GM19455 (cell line): Measurements from ENCODE around the gene ELP4.
"Not testable (repeated sequence)": the region's sequence is repeated elsewhere in the genome, so short reads cannot be mapped to it uniquely, and the experiment has no call there.

Experiments
- ATAC-seq: cut with Tn5 transposase; IDR thresholded peaks from one replicate; pipeline ENCODE4 v1.9.1; 2021; ENCODE audit not compliant: unreplicated experiment

ELP4 gene

GRCh38 chr11:31699066-31699465 is 189.5 kb downstream of the ELP4 start:
- ATAC-seq = no peak

GRCh38 chr11:31702966-31703365 is 193.4 kb downstream of the ELP4 start:
- ATAC-seq = no peak

GRCh38 chr11:31706357-31706756 is 196.8 kb downstream of the ELP4 start:
- no peak for ATAC-seq

GRCh38 chr11:31711137-31711536 is 201.6 kb downstream of the ELP4 start:
- no peak for ATAC-seq

GRCh38 chr11:31712851-31713250 is 203.3 kb downstream of the ELP4 start:
- ATAC-seq = no peak

GRCh38 chr11:31714840-31715239 is 205.3 kb downstream of the ELP4 start:
- ATAC-seq = peak; percentile 55

GRCh38 chr11:31720225-31720624 is 210.7 kb downstream of the ELP4 start:
- ATAC-seq = no peak

- no peak for ATAC-seq
These were observed 211.3 kb downstream of the ELP4 start for GRCh38 chr11:31720671-31721365.

- no peak for ATAC-seq
These were observed 213.2 kb downstream of the ELP4 start for GRCh38 chr11:31722754-31723153.

- ATAC-seq = no peak
These were observed 215.6 kb downstream of the ELP4 start for GRCh38 chr11:31725176-31725575.

- ATAC-seq = no peak
These were observed 218.9 kb downstream of the ELP4 start for GRCh38 chr11:31728432-31728831.

GRCh38 chr11:31740131-31740530 is 230.6 kb downstream of the ELP4 start:
- ATAC-seq = no peak

- not testable (repeated sequence) for ATAC-seq
These were observed 231.3 kb downstream of the ELP4 start for GRCh38 chr11:31740731-31741368.

GRCh38 chr11:31747581-31747980 is 238.0 kb downstream of the ELP4 start:
- no peak for ATAC-seq

GRCh38 chr11:31757260-31757835 is 247.8 kb downstream of the ELP4 start:
- ATAC-seq = no peak

GRCh38 chr11:31761636-31762035 is 252.1 kb downstream of the ELP4 start:
- no peak for ATAC-seq

GRCh38 chr11:31763296-31763695 is 253.7 kb downstream of the ELP4 start:
- no peak for ATAC-seq

- ATAC-seq = no peak
These were observed 254.7 kb downstream of the ELP4 start for GRCh38 chr11:31764261-31764660.

GRCh38 chr11:31764766-31765165 is 255.2 kb downstream of the ELP4 start:
- ATAC-seq = no peak

GRCh38 chr11:31767066-31767465 is 257.5 kb downstream of the ELP4 start:
- no peak for ATAC-seq

GRCh38 chr11:31767685-31768084 is 258.1 kb downstream of the ELP4 start:
- ATAC-seq = no peak
